Stomach (tissue), 4 donors: ENCODE measurements around the gene COL4A2.

Experiments used
- EP300 ChIP-seq: sonication (generic); formaldehyde crosslinking; IDR thresholded peaks from one replicate; pipeline ENCODE4 v1.6.1; 2017; ENCODE audit warnings: antibody characterized with exemption
- POLR2A ChIP-seq, 4 donors: fragments of 450-650 bp; IDR thresholded peaks; one replicate each; pipeline ENCODE4 v1.6.1; 2016; ENCODE audit warnings: antibody characterized with exemption in 4 of 4, control low read depth in 2 of 4, mild to moderate bottlenecking in 1 of 4, moderate library complexity in 1 of 4
- POLR2AphosphoS5 ChIP-seq, 3 donors: sonication (generic); formaldehyde crosslinking; IDR thresholded peaks; one replicate each; pipeline ENCODE4 v1.6.1; 2016; ENCODE audit warnings: antibody characterized with exemption in 3 of 3
- TF ChIP-seq, protein P1 (sequence below), 7 experiments: fragments of 450-650 bp in 4 of 7; fragments of 200-600 bp in 3 of 7; sonication (generic) in 3 of 7; IDR thresholded peaks; one replicate each; pipeline ENCODE4 v1.5.1; 2016 to 2019; ENCODE audit warnings: antibody characterized with exemption in 7 of 7, control low read depth in 2 of 7, mild to moderate bottlenecking in 1 of 7

DNA sequence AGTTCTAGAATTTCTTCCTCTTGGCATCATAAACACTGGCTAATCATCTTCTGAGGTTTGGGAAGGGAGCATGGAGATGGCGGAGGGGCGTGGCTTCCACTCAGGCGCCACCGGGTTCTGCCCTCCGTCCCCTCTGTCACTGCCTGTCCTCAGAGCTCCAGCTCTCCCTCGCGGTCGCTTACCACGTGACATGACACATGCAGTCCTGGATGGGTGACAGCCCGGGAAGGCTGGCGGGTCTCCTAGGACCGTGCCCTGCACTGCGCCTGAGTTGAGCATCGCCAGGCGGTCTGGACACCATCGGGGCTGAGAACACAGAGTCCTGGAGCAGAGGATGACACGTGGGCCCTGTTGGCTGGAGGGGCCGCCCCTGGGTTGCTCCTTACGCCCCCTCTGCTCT is 131.1 kb downstream of the COL4A2 start:
- TF ChIP-seq POLR2A (IDR thresholded peaks at IDR 0.05), result no peak
- TF ChIP-seq, protein P1, sequence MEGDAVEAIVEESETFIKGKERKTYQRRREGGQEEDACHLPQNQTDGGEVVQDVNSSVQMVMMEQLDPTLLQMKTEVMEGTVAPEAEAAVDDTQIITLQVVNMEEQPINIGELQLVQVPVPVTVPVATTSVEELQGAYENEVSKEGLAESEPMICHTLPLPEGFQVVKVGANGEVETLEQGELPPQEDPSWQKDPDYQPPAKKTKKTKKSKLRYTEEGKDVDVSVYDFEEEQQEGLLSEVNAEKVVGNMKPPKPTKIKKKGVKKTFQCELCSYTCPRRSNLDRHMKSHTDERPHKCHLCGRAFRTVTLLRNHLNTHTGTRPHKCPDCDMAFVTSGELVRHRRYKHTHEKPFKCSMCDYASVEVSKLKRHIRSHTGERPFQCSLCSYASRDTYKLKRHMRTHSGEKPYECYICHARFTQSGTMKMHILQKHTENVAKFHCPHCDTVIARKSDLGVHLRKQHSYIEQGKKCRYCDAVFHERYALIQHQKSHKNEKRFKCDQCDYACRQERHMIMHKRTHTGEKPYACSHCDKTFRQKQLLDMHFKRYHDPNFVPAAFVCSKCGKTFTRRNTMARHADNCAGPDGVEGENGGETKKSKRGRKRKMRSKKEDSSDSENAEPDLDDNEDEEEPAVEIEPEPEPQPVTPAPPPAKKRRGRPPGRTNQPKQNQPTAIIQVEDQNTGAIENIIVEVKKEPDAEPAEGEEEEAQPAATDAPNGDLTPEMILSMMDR (IDR thresholded peaks at IDR 0.05), result no peak
- TF ChIP-seq POLR2AphosphoS5 (IDR thresholded peaks at IDR 0.05), result no peak
- peak; percentile 16 for TF ChIP-seq EP300
